ENCODE data around the gene DDX47.
"Not testable (repeated sequence)": the region's sequence is repeated elsewhere in the genome, so short reads cannot be mapped to it uniquely, and the experiment has no call there.

GRCh38 chr12:12839439-12839838 is 26.3 kb downstream of the DDX47 start:
- not testable (repeated sequence) for TF ChIP-seq CTCF, POLR2A (IDR thresholded peaks at IDR 0.05)
